OCI-LY7 (cell line): ENCODE data around the gene PLCG1. TPM values are rescaled to one million over a fixed set of nuclear protein-coding genes. Genes with fewer than 3 reads are reported as not detected.

Experiments used
- BruUV-seq: library from RNA; stranded (reverse); fragments of 400-500 nt; replicated peaks from 2 replicates; lab custom pipeline; 2021; lab: Mats Ljungman, UMichigan
- CTCF ChIA-PET: fragments of 300-600 bp; sonication (Branson Sonifier 250); formaldehyde crosslinking; loops from one replicate; lab custom pipeline; 2022; ENCODE audit warnings: antibody characterized with exemption; ENCODE audit not compliant: unreplicated experiment; lab: Charles Lee
- POLR2A ChIA-PET: fragments of 300-600 bp; sonication (Branson Sonifier 250); formaldehyde crosslinking; loops from one replicate; lab custom pipeline; 2022; ENCODE audit warnings: antibody characterized with exemption; lab: Charles Lee
- DNase-seq: peaks from one replicate; pipeline ENCODE4 v3.0.0-alpha.2; 2015; ENCODE audit warnings: low spot score
- H2AFZ ChIP-seq: fragments of 200-600 bp; sonication (generic), shearing (Covaris generic); 2 replicates; pipeline ENCODE4 v1.6.1; 2014; ENCODE audit warnings: mild to moderate bottlenecking, antibody characterized with exemption, low read length, moderate library complexity
- H3K27ac ChIP-seq: fragments of 200-600 bp; sonication (generic); 2 replicates; pipeline ENCODE4 v1.5.1; 2014; ENCODE audit warnings: mixed run types, low read depth, mild to moderate bottlenecking, moderate library complexity, low read length, inconsistent platforms; ENCODE audit not compliant: poor library complexity, severe bottlenecking
- H3K36me3 ChIP-seq: fragments of 200-600 bp; sonication (generic); 2 replicates; pipeline ENCODE4 v1.6.1; 2014; ENCODE audit warnings: mild to moderate bottlenecking, antibody characterized with exemption, low read length, moderate library complexity, mixed read lengths; ENCODE audit not compliant: insufficient read depth
- H3K4me1 ChIP-seq: fragments of 200-600 bp; sonication (generic); 2 replicates; pipeline ENCODE4 v1.5.1; 2014; ENCODE audit warnings: mild to moderate bottlenecking, low read length; ENCODE audit not compliant: insufficient read depth, poor library complexity, severe bottlenecking
- H3K4me2 ChIP-seq: fragments of 200-600 bp; sonication (generic); 2 replicates; pipeline ENCODE4 v1.6.1; 2014; ENCODE audit warnings: mild to moderate bottlenecking, low read length
- H3K4me3 ChIP-seq: fragments of 200-600 bp; sonication (generic); 2 replicates; pipeline ENCODE4 v1.5.1; 2014; ENCODE audit warnings: mild to moderate bottlenecking, low read depth, low read length; ENCODE audit not compliant: poor library complexity, severe bottlenecking
- H3K79me2 ChIP-seq: fragments of 200-600 bp; sonication (generic); 2 replicates; pipeline ENCODE4 v1.6.1; 2016; ENCODE audit warnings: low read depth, mild to moderate bottlenecking, low read length, moderate library complexity, mixed read lengths; ENCODE audit not compliant: insufficient read depth
- H3K9me2 ChIP-seq: fragments of 200-600 bp; sonication (generic); 2 replicates; pipeline ENCODE4 v1.6.1; 2016; ENCODE audit warnings: mild to moderate bottlenecking, low read length, mixed read lengths; ENCODE audit not compliant: insufficient read depth
- H3K9me3 ChIP-seq: fragments of 200-600 bp; sonication (generic); 2 replicates; pipeline ENCODE4 v1.6.1; 2014; ENCODE audit warnings: mild to moderate bottlenecking, mixed run types, low read length, mixed read lengths
- H4K20me1 ChIP-seq: fragments of 200-600 bp; sonication (generic); 2 replicates; pipeline ENCODE4 v1.6.1; 2014; ENCODE audit warnings: mild to moderate bottlenecking, antibody characterized with exemption, low read length, moderate library complexity, mixed read lengths; ENCODE audit not compliant: insufficient read depth
- EZH2phosphoT487 ChIP-seq: fragments of 200-600 bp; sonication (generic); IDR thresholded peaks from 2 replicates; pipeline ENCODE4 v1.6.1; 2018; ENCODE audit warnings: low read depth, borderline replicate concordance, mild to moderate bottlenecking, mixed run types, antibody characterized with exemption, low read length, moderate library complexity, mixed read lengths
- intact Hi-C: fragments of 100-400 bp; cut with micrococcal nuclease; formaldehyde crosslinking; loops from one replicate; pipeline ENCODE4 v1.10.0; 2022; ENCODE audit not compliant: unreplicated experiment
- total RNA-seq, 2 experiments: library from RNA; depleted of rRNA in 1 of 2; stranded (reverse); fragments of >200 nt in 1 of 2; shearing (Covaris generic) in 1 of 2; gene quantifications; 2 replicates each; pipeline ENCODE4 v1.2.3, GENCODE V29; 2014 to 2022
- TF ChIP-seq, protein P1 (sequence below): fragments of 200-600 bp; sonication (generic); conservative IDR thresholded peaks from 2 replicates; pipeline ENCODE4 v1.5.1; 2014; ENCODE audit warnings: mild to moderate bottlenecking, antibody characterized with exemption, low read length, moderate library complexity, mixed read lengths

PLCG1 gene
- total RNA-seq, 2 experiments from 2014 or later = 103 to 121 TPM

DNA sequence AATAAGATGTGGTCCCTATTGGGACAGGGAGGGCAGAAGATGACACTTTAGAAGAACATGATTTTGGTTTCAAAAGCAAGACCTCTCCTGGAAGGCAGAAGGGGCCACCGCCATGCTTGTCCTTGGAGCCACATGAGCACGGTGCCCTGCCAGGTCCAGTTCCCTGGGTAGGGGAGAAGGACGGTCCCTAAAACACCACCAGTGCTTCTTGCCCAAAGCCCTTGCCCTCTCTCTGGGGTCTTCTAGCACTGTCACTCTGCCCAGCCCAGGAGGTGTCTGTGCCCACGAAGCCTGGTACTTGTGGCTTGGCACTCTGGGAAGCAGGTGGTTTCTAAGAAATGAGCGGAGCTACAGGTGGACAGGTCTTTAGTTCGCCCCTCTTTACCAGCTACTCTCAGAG lies 46.0 kb downstream of the PLCG1 start:
- Histone ChIP-seq H3K4me1 (no peaks in the 10 kb centered on the region), H4K20me1 (no peaks in the 10 kb centered on the region), H3K36me3 (no peaks in the 10 kb centered on the region), H3K9me2 (no peaks in the 10 kb centered on the region), H3K27ac (no peak overlapping the region), H3K9me3 (peaks cover 8% of the 10 kb centered on the region; the same call in 1 of the 2 replicates), H3K79me2 (no peaks in the 10 kb centered on the region), H3K4me2 (no peak overlapping the region), H2AFZ (no peak overlapping the region), H3K4me3 (no peak overlapping the region)
- no peak for TF ChIP-seq EZH2phosphoT487
- TF ChIP-seq, protein P1, sequence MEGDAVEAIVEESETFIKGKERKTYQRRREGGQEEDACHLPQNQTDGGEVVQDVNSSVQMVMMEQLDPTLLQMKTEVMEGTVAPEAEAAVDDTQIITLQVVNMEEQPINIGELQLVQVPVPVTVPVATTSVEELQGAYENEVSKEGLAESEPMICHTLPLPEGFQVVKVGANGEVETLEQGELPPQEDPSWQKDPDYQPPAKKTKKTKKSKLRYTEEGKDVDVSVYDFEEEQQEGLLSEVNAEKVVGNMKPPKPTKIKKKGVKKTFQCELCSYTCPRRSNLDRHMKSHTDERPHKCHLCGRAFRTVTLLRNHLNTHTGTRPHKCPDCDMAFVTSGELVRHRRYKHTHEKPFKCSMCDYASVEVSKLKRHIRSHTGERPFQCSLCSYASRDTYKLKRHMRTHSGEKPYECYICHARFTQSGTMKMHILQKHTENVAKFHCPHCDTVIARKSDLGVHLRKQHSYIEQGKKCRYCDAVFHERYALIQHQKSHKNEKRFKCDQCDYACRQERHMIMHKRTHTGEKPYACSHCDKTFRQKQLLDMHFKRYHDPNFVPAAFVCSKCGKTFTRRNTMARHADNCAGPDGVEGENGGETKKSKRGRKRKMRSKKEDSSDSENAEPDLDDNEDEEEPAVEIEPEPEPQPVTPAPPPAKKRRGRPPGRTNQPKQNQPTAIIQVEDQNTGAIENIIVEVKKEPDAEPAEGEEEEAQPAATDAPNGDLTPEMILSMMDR = no peak
- POLR2A ChIA-PET = no interaction called here
- DNase-seq = no peak
- BruUV-seq = no TSS peak
- CTCF ChIA-PET = no interaction called here
- intact Hi-C loops = no loop called here

DNA sequence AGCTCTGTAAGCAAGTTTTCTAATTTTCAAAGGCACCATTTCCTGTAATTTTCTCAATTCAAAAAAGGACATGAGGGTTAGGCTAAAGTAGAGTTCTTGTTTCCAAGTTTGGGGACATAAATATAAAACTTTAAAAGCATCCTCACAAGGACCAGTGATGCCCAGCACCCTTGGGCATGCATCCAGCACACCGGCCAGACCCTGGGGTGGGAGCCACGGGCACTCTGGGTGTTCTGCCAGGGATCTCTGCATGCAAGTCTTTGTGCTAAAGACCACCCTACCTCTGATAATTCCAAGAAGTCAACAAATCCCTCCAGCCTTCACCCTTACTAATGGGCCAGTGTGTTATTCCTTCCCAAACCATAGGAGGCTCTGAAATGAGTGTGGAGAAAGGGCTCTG lies 46.5 kb downstream of the PLCG1 start:
- TF ChIP-seq EZH2phosphoT487 = no peak
- TF ChIP-seq, protein P1 = no peak
- ChIA-PET POLR2A (no interaction called here), CTCF (no interaction called here)
- no peaks in the 10 kb centered on the region for H4K20me1 ChIP-seq
- intact Hi-C loops = no loop called here
- no peaks in the 10 kb centered on the region for H3K36me3 ChIP-seq
- H3K4me3 ChIP-seq = no peak overlapping the region
- no peak overlapping the region for H3K27ac ChIP-seq
- H3K4me2 ChIP-seq = no peak overlapping the region
- no peak for DNase-seq
- H3K9me3 ChIP-seq = peaks cover 8% of the 10 kb centered on the region; the same call in 1 of the 2 replicates
- BruUV-seq = no TSS peak
- H3K4me1 ChIP-seq = no peaks in the 10 kb centered on the region
- no peaks in the 10 kb centered on the region for H3K9me2 ChIP-seq
- no peaks in the 10 kb centered on the region for H3K79me2 ChIP-seq
- no peak overlapping the region for H2AFZ ChIP-seq

DNA sequence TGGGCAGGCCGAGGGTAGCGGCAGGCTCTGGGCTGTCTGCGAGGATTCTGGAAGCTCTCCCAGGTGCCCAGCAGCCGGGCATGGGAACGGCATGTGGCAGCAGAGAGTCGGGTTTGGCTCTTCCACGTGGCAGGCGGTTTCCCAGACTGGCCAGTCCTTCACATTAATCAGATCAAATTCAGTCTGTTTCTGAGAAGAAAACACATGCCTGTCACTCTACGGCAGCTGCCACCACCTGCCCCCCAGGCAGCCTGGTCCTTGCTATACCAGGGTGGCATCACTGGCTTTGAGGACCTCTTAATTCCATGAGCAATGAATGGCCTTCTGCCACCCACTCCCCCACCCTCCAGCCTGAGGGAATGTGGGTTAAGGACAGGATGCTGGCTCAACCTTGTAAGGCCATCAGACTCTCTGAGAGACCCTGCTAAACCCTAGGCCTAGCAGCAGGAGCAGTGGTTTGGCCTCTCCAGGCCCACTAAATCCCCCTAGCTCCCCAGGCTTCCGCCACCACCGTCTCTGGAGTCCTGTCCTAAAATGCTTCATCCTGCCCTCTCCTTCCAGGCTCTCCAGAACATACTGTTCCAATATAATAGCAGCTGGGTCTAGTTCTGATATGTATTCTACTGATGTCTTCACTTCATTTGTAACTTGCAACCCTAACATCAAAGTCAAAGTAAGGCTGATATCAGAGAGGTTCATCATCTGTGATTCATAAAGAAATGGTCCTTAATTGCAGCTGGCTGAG lies 47.8 kb downstream of the PLCG1 start:
- Histone ChIP-seq H3K79me2 (no peaks in the 10 kb centered on the region), H4K20me1 (no peaks in the 10 kb centered on the region), H3K27ac (no peak overlapping the region), H2AFZ (no peak overlapping the region), H3K36me3 (no peaks in the 10 kb centered on the region), H3K4me1 (no peaks in the 10 kb centered on the region), H3K9me2 (no peaks in the 10 kb centered on the region), H3K9me3 (peaks cover 15% of the 10 kb centered on the region; the same call in 1 of the 2 replicates), H3K4me2 (no peak overlapping the region), H3K4me3 (no peak overlapping the region)
- no peak for DNase-seq
- CTCF ChIA-PET = no interaction called here
- BruUV-seq = no TSS peak
- no peak for TF ChIP-seq EZH2phosphoT487
- TF ChIP-seq, protein P1 = no peak
- POLR2A ChIA-PET = no interaction called here
- intact Hi-C loops = no loop called here
